DND-41 (cell line): ENCODE measurements around the gene C10orf105.
A peak's percentile ranks its signal among the peaks of the same experiment; 100 is the strongest.

Source experiments
- ATAC-seq: fragments of 200-7000 bp; cut with Tn5 transposase; 3 replicates; pipeline ENCODE4 v1.9.1; 2021; ENCODE audit warnings: low read depth; ENCODE audit not compliant: insufficient read depth
- DNase-seq: peaks from one replicate; pipeline ENCODE4 v3.0.0-alpha.2; 2020
- H2AFZ ChIP-seq: 2 replicates; pipeline ENCODE4 v1.6.0; 2012; ENCODE audit warnings: low read depth, low read length
- H3K27ac ChIP-seq: 2 replicates; pipeline ENCODE4 v1.5.1; 2012; ENCODE audit warnings: low read length, inconsistent platforms
- H3K27me3 ChIP-seq: fragments of 200-600 bp; sonication (generic); 2 replicates; pipeline ENCODE4 v1.6.0; 2012; ENCODE audit warnings: low read length, mild to moderate bottlenecking, inconsistent platforms; ENCODE audit not compliant: insufficient read depth, poor library complexity
- H3K36me3 ChIP-seq: 2 replicates; pipeline ENCODE4 v1.5.1; 2012; ENCODE audit warnings: low read length, inconsistent platforms; ENCODE audit not compliant: insufficient read depth
- H3K4me1 ChIP-seq: 2 replicates; pipeline ENCODE4 v1.5.1; 2012; ENCODE audit warnings: mild to moderate bottlenecking, low read length; ENCODE audit not compliant: insufficient read depth
- H3K4me2 ChIP-seq: 2 replicates; pipeline ENCODE4 v1.6.0; 2012; ENCODE audit warnings: mild to moderate bottlenecking, moderate library complexity, low read length, inconsistent platforms; ENCODE audit not compliant: insufficient read depth
- H3K4me3 ChIP-seq, 2 experiments: fragments of 200-600 bp in 1 of 2; shearing (Covaris generic) in 1 of 2; 2 replicates each; pipeline ENCODE4 v1.5.1; 2012 to 2016; ENCODE audit warnings: inconsistent platforms in 2 of 2, low read length in 2 of 2, mild to moderate bottlenecking in 2 of 2, low read depth in 1 of 2, moderate library complexity in 1 of 2
- H3K79me2 ChIP-seq: 2 replicates; pipeline ENCODE4 v1.6.0; 2012; ENCODE audit warnings: low read length, inconsistent platforms; ENCODE audit not compliant: insufficient read depth
- H3K9ac ChIP-seq: 2 replicates; pipeline ENCODE4 v1.6.0; 2012; ENCODE audit warnings: low read depth, mild to moderate bottlenecking, inconsistent platforms, low read length, moderate library complexity
- H3K9me3 ChIP-seq: 2 replicates; pipeline ENCODE4 v1.5.1; 2012; ENCODE audit warnings: low read length, moderate library complexity, mild to moderate bottlenecking, inconsistent platforms; ENCODE audit not compliant: insufficient read depth, severe bottlenecking
- H4K20me1 ChIP-seq: 2 replicates; pipeline ENCODE4 v1.6.0; 2012; ENCODE audit warnings: low read length; ENCODE audit not compliant: insufficient read depth
- CTCF ChIP-seq: IDR thresholded peaks from 2 replicates; pipeline ENCODE4 v1.5.1; 2012; ENCODE audit warnings: borderline replicate concordance, low read length, moderate library complexity, mild to moderate bottlenecking; ENCODE audit not compliant: poor library complexity, severe bottlenecking; ENCODE audit errors: extremely low read depth
- EZH2 ChIP-seq: IDR thresholded peaks from 3 replicates; pipeline ENCODE4 v1.6.1; 2012; ENCODE audit warnings: borderline replicate concordance, low read depth, mild to moderate bottlenecking, moderate library complexity, low read length, inconsistent platforms; ENCODE audit not compliant: severe bottlenecking

The C10orf105 gene

GRCh38 chr10:71762324-71762723 lies 42.7 kb upstream of the C10orf105 start:
- Histone ChIP-seq H3K4me3 (no peak overlapping the region), H3K4me1 (peaks cover 17% of the 10 kb centered on the region), H4K20me1 (0 out of 2 replicates have a peak, but pooled peaks cover 4% of the 10 kb centered on the region), H3K27me3 (no peaks in the 10 kb centered on the region), H3K79me2 (no peaks in the 10 kb centered on the region), H3K4me2 (no peak overlapping the region), H3K36me3 (peaks cover 12% of the 10 kb centered on the region), H3K9me3 (no peaks in the 10 kb centered on the region), H3K27ac (no peak overlapping the region), H3K9ac (no peak overlapping the region), H2AFZ (no peak overlapping the region)
- no peak for DNase-seq
- ATAC-seq, result no peak
- TF ChIP-seq CTCF (no peak), EZH2 (no peak)

DNA sequence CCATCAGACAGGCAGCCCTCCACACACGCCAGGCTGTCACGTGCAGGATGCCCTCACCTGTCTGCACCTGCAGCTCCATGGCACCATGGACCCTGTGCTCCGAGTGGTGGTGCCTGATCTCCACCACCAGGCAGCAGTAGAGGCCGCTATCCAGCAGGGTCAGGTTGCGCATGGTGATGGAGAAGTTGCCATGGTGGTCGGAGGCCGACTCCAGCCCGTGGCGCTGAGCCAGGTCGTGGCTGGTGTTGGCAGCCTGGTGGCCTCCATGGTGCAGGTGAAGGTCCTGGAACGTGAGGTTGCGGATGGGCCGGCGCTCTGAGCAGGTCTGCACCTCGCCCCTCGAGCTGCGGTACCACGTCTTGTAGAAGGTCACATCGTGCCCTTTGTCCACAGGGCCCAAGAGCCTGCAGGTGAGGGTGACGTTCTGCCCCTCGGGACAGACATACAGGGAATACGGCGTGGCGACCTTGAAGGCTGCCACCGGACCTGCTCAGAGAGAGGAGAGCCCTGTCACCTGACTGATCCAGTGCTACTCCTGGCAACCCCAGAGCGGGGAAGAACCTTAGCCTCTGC lies 42.0 kb upstream of the C10orf105 start:
- Histone ChIP-seq H3K4me1 (peaks cover 24% of the 10 kb centered on the region), H3K27ac (peak overlapping the region; percentile 27; the same call in 1 of the 2 replicates), H3K36me3 (peaks cover 12% of the 10 kb centered on the region), H3K9ac (no peak overlapping the region), H3K4me2 (no peak overlapping the region), H2AFZ (no peak overlapping the region), H4K20me1 (0 out of 2 replicates have a peak, but pooled peaks cover 4% of the 10 kb centered on the region), H3K79me2 (no peaks in the 10 kb centered on the region), H3K4me3 (no peak overlapping the region), H3K9me3 (no peaks in the 10 kb centered on the region), H3K27me3 (no peaks in the 10 kb centered on the region)
- ATAC-seq (no peak), DNase-seq (no peak)
- TF ChIP-seq EZH2, result no peak
- TF ChIP-seq CTCF, result peak; percentile 37

- Histone ChIP-seq H3K9me3 (no peaks in the 10 kb centered on the region), H3K79me2 (no peaks in the 10 kb centered on the region), H3K4me2 (no peak overlapping the region), H3K4me3 (no peak overlapping the region), H3K36me3 (peaks cover 12% of the 10 kb centered on the region), H3K27ac (peak overlapping the region; percentile 27; the same call in 1 of the 2 replicates), H3K4me1 (peaks cover 29% of the 10 kb centered on the region), H3K9ac (no peak overlapping the region), H2AFZ (no peak overlapping the region), H4K20me1 (0 out of 2 replicates have a peak, but pooled peaks cover 4% of the 10 kb centered on the region), H3K27me3 (no peaks in the 10 kb centered on the region)
- no peak for ATAC-seq
- no peak for TF ChIP-seq CTCF
- TF ChIP-seq EZH2, result no peak
- DNase-seq, result no peak
Measured at GRCh38 chr10:71761105-71761511, 41.5 kb upstream of the C10orf105 start.
